ENCODE results near the gene CLCN2.

Gene CLCN2

DNA sequence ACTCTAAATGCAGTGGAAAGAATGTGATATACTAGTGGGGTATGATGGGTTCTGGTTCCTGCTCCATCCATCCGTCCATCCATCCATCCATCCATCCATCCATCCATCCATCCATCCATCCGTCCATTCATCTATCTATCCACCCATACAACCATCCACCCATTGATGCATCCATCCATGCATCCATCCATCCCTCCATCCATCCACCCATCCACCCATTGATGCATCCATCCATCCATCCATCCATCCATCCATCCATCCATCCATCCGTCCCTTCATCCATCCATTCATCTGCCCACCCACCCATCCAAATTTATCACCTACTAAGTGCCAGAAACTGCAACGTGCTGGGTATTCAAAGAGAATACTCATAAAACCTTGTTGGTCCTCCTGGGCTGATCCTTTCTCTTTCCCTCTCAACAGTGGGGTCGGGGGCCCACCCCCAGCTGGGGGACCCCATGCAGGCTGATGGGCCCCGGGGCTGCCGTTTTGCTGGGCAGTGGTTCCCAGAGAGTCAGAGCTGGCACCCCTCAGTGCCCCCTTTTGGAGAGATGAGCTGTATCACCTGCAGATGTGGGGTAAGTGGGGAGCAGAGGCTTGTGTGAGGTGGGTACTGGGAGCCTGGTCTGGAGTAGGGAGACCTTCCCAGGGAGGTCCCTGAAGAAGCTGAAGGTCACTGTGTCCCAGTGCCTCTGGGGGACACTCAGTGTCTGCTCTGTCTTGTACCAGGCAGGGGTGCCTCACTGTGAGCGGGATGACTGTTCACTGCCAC lies 26.9 kb upstream of the CLCN2 start:
- ChIA-PET CTCF (no interaction called here), POLR2A (no interaction called here)
- TF ChIP-seq FOXA1 (IDR thresholded peaks at IDR 0.05), result no peak
- no peak for TF ChIP-seq FOXK2 (IDR thresholded peaks at IDR 0.05)
- no peak for TF ChIP-seq CTBP1 (IDR thresholded peaks at IDR 0.05; ENCODE audit: borderline replicate concordance)
- TF ChIP-seq, protein P1, sequence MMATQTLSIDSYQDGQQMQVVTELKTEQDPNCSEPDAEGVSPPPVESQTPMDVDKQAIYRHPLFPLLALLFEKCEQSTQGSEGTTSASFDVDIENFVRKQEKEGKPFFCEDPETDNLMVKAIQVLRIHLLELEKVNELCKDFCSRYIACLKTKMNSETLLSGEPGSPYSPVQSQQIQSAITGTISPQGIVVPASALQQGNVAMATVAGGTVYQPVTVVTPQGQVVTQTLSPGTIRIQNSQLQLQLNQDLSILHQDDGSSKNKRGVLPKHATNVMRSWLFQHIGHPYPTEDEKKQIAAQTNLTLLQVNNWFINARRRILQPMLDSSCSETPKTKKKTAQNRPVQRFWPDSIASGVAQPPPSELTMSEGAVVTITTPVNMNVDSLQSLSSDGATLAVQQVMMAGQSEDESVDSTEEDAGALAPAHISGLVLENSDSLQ (IDR thresholded peaks at IDR 0.05), result no peak
- TF ChIP-seq ZNF384 (IDR thresholded peaks at IDR 0.05), result no peak
- no peak for TF ChIP-seq L3MBTL2 (conservative IDR thresholded peaks at IDR 0.05)
- TF ChIP-seq FOXM1 (IDR thresholded peaks at IDR 0.05; ENCODE audit: borderline replicate concordance), result no peak
- no peak for TF ChIP-seq SUZ12 (IDR thresholded peaks at IDR 0.05)
- no peak for TF ChIP-seq LEF1 (IDR thresholded peaks at IDR 0.05; ENCODE audit: borderline replicate concordance)
- TF ChIP-seq TARDBP (IDR thresholded peaks at IDR 0.05), result no peak
- TF ChIP-seq SP1 (IDR thresholded peaks at IDR 0.05), result no peak
- no peak for TF ChIP-seq NFRKB (IDR thresholded peaks at IDR 0.05)
- no peak for TF ChIP-seq BHLHE40 (IDR thresholded peaks at IDR 0.05; ENCODE audit: borderline replicate concordance)
- no peak for TF ChIP-seq ARNT (IDR thresholded peaks at IDR 0.05)
- no peak for TF ChIP-seq ELF4 (IDR thresholded peaks at IDR 0.05)
- TF ChIP-seq HDGF (IDR thresholded peaks at IDR 0.05; ENCODE audit: borderline replicate concordance), result no peak
- DNase-seq (ENCODE audit: extremely low spot score), result no peak

DNA sequence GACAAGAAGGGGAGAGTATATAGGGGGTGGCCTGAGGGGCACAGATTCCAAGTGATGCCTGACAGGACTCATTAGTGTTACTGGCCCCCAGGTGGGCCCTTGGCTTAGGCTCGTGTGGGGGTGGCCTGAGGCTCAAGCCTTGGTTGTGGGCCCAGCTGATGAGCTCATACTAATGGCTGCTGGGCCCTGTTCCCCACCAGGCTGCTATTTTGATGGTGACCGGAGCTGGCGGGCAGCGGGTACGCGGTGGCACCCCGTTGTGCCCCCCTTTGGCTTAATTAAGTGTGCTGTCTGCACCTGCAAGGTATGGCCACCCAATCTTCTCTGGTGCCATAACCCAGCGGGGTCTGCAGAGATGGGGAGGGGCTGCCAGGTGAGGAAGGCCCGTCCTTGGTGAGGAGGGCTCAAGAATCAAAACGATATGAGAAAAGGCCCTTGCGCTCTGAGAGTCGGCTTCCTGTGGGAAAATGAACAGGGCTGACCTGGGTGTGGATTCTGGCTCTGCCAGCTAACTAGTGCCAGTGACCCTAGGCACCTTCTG lies 25.8 kb upstream of the CLCN2 start:
- POLR2A ChIA-PET, result no interaction called here
- TF ChIP-seq ELF4 (IDR thresholded peaks at IDR 0.05) (no peak), BHLHE40 (IDR thresholded peaks at IDR 0.05; ENCODE audit: borderline replicate concordance) (no peak), FOXK2 (IDR thresholded peaks at IDR 0.05) (no peak), CTBP1 (IDR thresholded peaks at IDR 0.05; ENCODE audit: borderline replicate concordance) (no peak), HDGF (IDR thresholded peaks at IDR 0.05; ENCODE audit: borderline replicate concordance) (no peak), NFRKB (IDR thresholded peaks at IDR 0.05) (no peak), TARDBP (IDR thresholded peaks at IDR 0.05) (no peak), SP1 (IDR thresholded peaks at IDR 0.05) (no peak)
- CTCF ChIA-PET, result no interaction called here
- no peak for DNase-seq (ENCODE audit: extremely low spot score)

DNA sequence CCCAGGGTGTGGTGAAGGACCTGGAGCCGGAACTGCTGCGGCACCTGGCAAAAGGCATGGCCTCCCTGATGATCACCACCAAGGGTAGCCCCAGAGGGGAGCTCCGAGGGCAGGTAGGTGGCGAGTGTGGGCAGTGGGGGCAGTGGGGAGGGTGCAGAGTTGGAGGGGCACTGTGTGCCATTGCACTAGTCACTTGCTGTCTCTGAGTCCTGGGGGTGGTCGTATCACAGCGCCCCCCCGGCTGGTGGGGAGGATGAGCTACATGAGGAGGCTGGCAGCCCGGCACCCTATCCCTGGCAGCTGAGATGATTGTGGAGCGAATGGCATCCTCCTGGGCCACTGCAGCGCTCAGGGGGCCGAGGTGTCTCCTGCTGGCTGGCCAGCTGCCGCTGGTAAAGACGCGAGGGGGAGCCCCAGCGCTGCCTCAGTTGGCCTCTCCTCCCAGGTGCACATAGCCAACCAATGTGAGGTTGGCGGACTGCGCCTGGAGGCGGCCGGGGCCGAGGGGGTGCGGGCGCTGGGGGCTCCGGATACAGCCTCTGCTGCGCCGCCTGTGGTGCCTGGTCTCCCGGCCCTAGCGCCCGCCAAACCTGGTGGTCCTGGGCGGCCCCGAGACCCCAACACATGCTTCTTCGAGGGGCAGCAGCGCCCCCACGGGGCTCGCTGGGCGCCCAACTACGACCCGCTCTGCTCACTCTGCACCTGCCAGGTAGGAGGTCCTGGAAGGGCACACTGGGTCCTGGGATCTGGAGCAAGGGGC lies 24.8 kb upstream of the CLCN2 start:
- no peak for DNase-seq (ENCODE audit: extremely low spot score)
- ChIA-PET POLR2A (no interaction called here), CTCF (no interaction called here)
- no peak for TF ChIP-seq NFRKB (IDR thresholded peaks at IDR 0.05)
- TF ChIP-seq HDGF (IDR thresholded peaks at IDR 0.05; ENCODE audit: borderline replicate concordance), result no peak
- TF ChIP-seq SP1 (IDR thresholded peaks at IDR 0.05), result no peak
- TF ChIP-seq ELF4 (IDR thresholded peaks at IDR 0.05), result no peak
- no peak for TF ChIP-seq L3MBTL2 (conservative IDR thresholded peaks at IDR 0.05)
- no peak for TF ChIP-seq TARDBP (IDR thresholded peaks at IDR 0.05)
- no peak for TF ChIP-seq FOXA1 (IDR thresholded peaks at IDR 0.05)
- no peak for TF ChIP-seq FOXM1 (IDR thresholded peaks at IDR 0.05; ENCODE audit: borderline replicate concordance)
- no peak for TF ChIP-seq BHLHE40 (IDR thresholded peaks at IDR 0.05; ENCODE audit: borderline replicate concordance)
- TF ChIP-seq, protein P1 (IDR thresholded peaks at IDR 0.05), result no peak
- TF ChIP-seq ZNF384 (IDR thresholded peaks at IDR 0.05), result no peak
- TF ChIP-seq ARNT (IDR thresholded peaks at IDR 0.05), result no peak
- no peak for TF ChIP-seq SUZ12 (IDR thresholded peaks at IDR 0.05)
- TF ChIP-seq CTBP1 (IDR thresholded peaks at IDR 0.05; ENCODE audit: borderline replicate concordance), result no peak
- TF ChIP-seq LEF1 (IDR thresholded peaks at IDR 0.05; ENCODE audit: borderline replicate concordance), result no peak
- TF ChIP-seq FOXK2 (IDR thresholded peaks at IDR 0.05), result no peak

DNA sequence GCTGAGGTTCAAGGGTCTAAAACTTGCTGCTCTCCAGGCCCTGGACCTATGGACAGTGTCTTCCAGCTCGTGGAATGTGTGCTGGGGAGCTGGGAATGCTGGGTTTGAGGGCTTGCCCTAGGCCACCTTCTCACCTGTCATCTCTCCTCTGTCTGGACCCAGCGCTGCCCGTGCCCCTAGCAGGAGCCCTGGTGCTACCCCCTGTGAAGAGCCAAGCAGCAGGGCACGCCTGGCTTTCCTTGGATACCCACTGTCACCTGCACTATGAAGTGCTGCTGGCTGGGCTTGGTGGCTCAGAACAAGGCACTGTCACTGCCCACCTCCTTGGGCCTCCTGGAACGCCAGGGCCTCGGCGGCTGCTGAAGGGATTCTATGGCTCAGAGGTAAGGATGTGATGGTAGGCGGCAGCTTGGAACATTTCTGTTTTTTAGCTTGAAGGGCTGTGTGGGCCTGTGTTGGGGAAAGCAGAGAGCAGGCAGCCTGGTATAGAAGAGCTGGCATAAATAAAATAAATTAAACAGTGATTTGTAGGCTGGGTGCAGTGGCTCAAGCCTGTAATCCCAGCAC lies 23.5 kb upstream of the CLCN2 start:
- CTCF ChIA-PET, result interaction anchor here (1.5 kb wide), 1 partner anchor 14 kb away, joined by 3 read pairs; no protein-coding TSS in a partner anchor
- no peak for DNase-seq (ENCODE audit: extremely low spot score)
- POLR2A ChIA-PET, result no interaction called here
- TF ChIP-seq LEF1 (IDR thresholded peaks at IDR 0.05; ENCODE audit: borderline replicate concordance) (no peak), FOXA1 (IDR thresholded peaks at IDR 0.05) (no peak)

DNA sequence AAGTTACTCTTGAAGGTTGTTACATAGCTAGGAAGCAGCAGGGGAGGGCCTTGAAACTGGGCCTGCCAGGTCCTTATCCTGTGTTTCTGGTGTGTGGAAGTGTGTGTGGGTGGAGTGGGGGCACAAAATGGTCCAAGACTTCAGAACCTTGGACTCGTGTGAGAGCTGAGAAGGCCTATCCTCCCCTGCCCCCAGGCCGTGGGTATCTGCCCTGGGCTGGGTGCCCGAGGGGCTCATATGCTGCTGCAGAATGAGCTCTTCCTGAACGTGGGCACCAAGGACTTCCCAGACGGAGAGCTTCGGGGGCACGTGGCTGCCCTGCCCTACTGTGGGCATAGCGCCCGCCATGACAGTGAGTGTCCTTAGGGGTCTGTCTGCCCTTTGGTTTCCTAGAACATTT lies 22.9 kb upstream of the CLCN2 start:
- DNase-seq (ENCODE audit: extremely low spot score), result no peak
- TF ChIP-seq FOXM1 (IDR thresholded peaks at IDR 0.05; ENCODE audit: borderline replicate concordance) (no peak), CTBP1 (IDR thresholded peaks at IDR 0.05; ENCODE audit: borderline replicate concordance) (no peak), HDGF (IDR thresholded peaks at IDR 0.05; ENCODE audit: borderline replicate concordance) (no peak), BHLHE40 (IDR thresholded peaks at IDR 0.05; ENCODE audit: borderline replicate concordance) (no peak), ELF4 (IDR thresholded peaks at IDR 0.05) (no peak), L3MBTL2 (conservative IDR thresholded peaks at IDR 0.05) (no peak), SUZ12 (IDR thresholded peaks at IDR 0.05) (no peak), TARDBP (IDR thresholded peaks at IDR 0.05) (no peak), LEF1 (IDR thresholded peaks at IDR 0.05; ENCODE audit: borderline replicate concordance) (no peak), ARNT (IDR thresholded peaks at IDR 0.05) (no peak), SP1 (IDR thresholded peaks at IDR 0.05) (no peak), NFRKB (IDR thresholded peaks at IDR 0.05) (no peak), ZNF384 (IDR thresholded peaks at IDR 0.05) (no peak), FOXK2 (IDR thresholded peaks at IDR 0.05) (no peak), FOXA1 (IDR thresholded peaks at IDR 0.05) (no peak)
- TF ChIP-seq, protein P1 (IDR thresholded peaks at IDR 0.05), result no peak
- POLR2A ChIA-PET, result no interaction called here
- CTCF ChIA-PET, result interaction anchor here (1.5 kb wide), 1 partner anchor 15 kb away, joined by 3 read pairs; no protein-coding TSS in a partner anchor

All from HEK293T (cell line).